RWPE2 (cell line): ENCODE measurements around the gene GPR55.

ENCODE experiments used
- ATAC-seq: fragments of 200-7000 bp; cut with Tn5 transposase; 3 replicates; pipeline ENCODE4 v1.9.1; 2021; ENCODE audit warnings: low read depth
- DNase-seq: peaks from one replicate; pipeline ENCODE4 v3.0.0-alpha.2; 2020; ENCODE audit warnings: low spot score
- H3K27ac ChIP-seq: fragments of 450-650 bp; 2 replicates; pipeline ENCODE4 v1.5.1; 2017; ENCODE audit warnings: mild to moderate bottlenecking; ENCODE audit not compliant: poor library complexity, severe bottlenecking
- H3K27me3 ChIP-seq: fragments of 250-450 bp; sonication (Bioruptor Pico); 2 replicates; pipeline ENCODE4 v1.5.1; 2021; ENCODE audit warnings: mild to moderate bottlenecking, moderate library complexity; ENCODE audit not compliant: insufficient read depth, poor library complexity, severe bottlenecking
- H3K36me3 ChIP-seq: fragments of 250-450 bp; sonication (Bioruptor Pico); 2 replicates; pipeline ENCODE4 v1.5.1; 2020; ENCODE audit warnings: low read depth, mild to moderate bottlenecking, moderate library complexity
- H3K4me1 ChIP-seq: fragments of 250-450 bp; sonication (Bioruptor Pico); 2 replicates; pipeline ENCODE4 v1.5.1; 2021; ENCODE audit warnings: mild to moderate bottlenecking, moderate library complexity; ENCODE audit not compliant: insufficient read depth, poor library complexity, severe bottlenecking
- H3K4me3 ChIP-seq: fragments of 250-450 bp; sonication (Bioruptor Pico); 2 replicates; pipeline ENCODE4 v1.5.1; 2021; ENCODE audit warnings: mild to moderate bottlenecking, moderate library complexity; ENCODE audit not compliant: severe bottlenecking
- H3K9me3 ChIP-seq: fragments of 250-450 bp; sonication (Bioruptor Pico); 2 replicates; pipeline ENCODE4 v1.5.1; 2021; ENCODE audit warnings: mild to moderate bottlenecking, moderate library complexity; ENCODE audit not compliant: severe bottlenecking
- TF ChIP-seq, protein P1 (sequence below): fragments of 450-650 bp; IDR thresholded peaks from one replicate; pipeline ENCODE4 v1.5.1; 2017; ENCODE audit warnings: mild to moderate bottlenecking, moderate library complexity; ENCODE audit not compliant: poor library complexity, severe bottlenecking

Gene GPR55

DNA sequence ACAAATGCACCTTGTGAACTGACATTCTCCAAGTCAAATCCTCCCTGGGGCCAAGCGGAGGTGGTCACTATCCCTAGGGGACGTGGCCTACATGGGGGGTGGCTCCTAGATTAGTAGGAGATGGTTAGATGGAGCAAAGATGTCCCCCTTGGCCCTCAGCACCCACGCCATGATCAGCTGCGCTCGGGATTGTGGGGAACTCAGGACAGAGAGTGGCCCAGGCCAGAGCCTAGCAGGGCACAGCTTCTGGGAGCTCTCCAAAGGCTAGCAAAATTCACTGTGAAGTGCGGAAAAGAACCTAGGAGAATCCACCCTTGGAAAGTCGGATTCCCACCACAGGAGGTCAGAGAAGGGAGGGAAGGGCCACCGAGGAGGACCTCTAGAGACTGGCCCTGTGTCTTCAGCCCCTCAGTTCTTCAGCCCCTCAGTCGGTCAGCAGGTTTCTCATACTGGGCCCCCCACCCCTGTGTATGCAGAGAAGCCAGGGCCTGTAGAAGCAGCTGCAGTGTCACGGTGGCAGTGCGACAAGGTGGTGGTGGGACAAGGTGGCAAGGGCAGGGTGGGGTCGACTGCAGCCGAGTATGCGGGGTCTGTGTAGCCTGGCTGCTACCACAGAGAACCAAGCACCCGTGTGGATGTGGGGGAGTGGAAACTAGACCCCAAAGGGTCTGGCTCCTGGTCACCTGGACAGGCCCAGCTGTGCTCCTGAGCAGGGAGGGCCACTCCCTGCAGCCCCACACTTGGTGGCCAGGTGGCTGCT, 18.4 kb downstream of the GPR55 start:
- H3K27ac ChIP-seq: no peak overlapping the region
- H3K4me1 ChIP-seq: peaks cover 9% of the 10 kb centered on the region
- TF ChIP-seq, protein P1, sequence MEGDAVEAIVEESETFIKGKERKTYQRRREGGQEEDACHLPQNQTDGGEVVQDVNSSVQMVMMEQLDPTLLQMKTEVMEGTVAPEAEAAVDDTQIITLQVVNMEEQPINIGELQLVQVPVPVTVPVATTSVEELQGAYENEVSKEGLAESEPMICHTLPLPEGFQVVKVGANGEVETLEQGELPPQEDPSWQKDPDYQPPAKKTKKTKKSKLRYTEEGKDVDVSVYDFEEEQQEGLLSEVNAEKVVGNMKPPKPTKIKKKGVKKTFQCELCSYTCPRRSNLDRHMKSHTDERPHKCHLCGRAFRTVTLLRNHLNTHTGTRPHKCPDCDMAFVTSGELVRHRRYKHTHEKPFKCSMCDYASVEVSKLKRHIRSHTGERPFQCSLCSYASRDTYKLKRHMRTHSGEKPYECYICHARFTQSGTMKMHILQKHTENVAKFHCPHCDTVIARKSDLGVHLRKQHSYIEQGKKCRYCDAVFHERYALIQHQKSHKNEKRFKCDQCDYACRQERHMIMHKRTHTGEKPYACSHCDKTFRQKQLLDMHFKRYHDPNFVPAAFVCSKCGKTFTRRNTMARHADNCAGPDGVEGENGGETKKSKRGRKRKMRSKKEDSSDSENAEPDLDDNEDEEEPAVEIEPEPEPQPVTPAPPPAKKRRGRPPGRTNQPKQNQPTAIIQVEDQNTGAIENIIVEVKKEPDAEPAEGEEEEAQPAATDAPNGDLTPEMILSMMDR: no peak
- no peaks in the 10 kb centered on the region for H3K27me3 ChIP-seq
- ATAC-seq (no peak), DNase-seq (no peak)
- no peak overlapping the region for H3K4me3 ChIP-seq
- H3K36me3 ChIP-seq: no peaks in the 10 kb centered on the region
- no peaks in the 10 kb centered on the region for H3K9me3 ChIP-seq

DNA sequence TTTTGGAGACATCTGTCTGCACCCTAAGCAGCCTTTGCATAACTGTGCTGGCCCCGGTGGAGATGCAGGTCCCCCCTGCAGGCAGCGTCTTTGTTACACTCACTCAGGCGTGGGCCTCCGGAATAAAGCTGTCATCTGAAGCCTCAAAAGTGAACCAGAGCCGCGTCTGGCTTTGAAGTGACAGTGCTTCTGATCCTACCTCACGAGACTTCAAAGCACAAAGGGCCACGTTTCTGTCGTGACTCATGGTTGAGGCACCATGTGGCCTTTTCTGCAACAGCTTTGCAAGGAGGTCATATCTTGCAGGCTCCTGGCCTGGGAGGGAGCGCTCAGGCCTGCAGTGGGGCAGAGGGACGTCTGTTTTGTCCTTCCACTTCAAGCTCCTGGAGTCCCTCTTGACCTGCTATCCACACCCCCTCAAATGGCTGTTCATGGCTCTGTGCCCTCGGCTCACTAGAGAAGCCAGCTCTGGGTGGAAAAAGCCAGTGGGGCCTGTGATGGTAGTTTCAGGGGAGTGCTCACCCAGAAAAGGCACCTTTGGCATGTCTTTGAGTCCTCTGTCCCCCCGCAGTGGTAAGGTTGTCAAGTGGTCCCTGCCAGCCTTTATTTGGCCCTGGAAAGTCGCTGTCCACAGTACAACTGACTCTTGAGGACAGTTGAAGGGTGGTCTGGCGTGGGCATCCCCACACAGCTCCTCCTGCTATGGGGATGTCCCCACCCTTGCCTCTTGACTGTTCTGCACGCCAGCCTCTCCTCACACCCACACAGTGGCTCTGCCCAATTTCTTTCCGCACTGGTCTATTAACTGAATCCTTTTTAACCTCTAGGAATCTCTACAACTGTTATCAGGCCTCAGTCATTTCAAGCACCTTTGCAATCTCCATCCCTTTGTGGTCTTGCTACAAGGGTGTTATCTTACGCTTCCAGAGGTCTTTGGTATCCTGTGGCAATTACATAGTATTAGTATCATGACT, 19.3 kb downstream of the GPR55 start:
- H3K4me3 ChIP-seq: no peak overlapping the region
- H3K36me3 ChIP-seq: no peaks in the 10 kb centered on the region
- DNase-seq (no peak), ATAC-seq (no peak)
- TF ChIP-seq, protein P1: no peak
- H3K9me3 ChIP-seq: no peaks in the 10 kb centered on the region
- no peak overlapping the region for H3K27ac ChIP-seq
- no peaks in the 10 kb centered on the region for H3K27me3 ChIP-seq
- peaks cover 9% of the 10 kb centered on the region for H3K4me1 ChIP-seq

DNA sequence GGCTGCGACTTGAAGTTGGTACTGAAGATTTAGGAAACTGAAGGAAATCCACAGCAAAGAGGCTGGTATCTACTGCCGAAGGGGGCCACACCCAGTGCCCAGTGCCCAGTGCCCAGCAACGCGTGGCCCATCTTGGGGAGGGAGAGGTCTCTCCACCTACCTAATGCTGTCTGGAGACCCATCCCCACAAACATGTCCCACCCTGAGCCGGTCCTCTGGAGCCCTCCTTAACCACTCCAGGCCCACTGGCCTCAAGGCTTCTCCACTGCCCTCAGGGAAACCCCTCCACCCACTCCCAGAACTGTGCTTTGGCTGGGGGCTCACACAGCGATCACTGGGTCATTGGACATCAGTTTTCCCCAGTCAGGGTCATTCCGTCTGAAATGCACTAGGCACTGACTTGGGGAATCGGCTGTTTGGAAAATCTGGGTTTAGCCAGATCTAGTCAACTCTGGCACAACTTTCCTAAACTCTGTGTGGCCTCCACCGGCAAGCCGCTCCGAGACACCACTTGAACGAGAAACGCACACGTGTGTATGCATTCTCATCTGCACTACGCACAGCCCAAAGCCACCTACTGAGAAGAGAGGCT, 20.1 kb downstream of the GPR55 start:
- no peaks in the 10 kb centered on the region for H3K27me3 ChIP-seq
- H3K4me3 ChIP-seq: no peak overlapping the region
- no peaks in the 10 kb centered on the region for H3K36me3 ChIP-seq

DNA sequence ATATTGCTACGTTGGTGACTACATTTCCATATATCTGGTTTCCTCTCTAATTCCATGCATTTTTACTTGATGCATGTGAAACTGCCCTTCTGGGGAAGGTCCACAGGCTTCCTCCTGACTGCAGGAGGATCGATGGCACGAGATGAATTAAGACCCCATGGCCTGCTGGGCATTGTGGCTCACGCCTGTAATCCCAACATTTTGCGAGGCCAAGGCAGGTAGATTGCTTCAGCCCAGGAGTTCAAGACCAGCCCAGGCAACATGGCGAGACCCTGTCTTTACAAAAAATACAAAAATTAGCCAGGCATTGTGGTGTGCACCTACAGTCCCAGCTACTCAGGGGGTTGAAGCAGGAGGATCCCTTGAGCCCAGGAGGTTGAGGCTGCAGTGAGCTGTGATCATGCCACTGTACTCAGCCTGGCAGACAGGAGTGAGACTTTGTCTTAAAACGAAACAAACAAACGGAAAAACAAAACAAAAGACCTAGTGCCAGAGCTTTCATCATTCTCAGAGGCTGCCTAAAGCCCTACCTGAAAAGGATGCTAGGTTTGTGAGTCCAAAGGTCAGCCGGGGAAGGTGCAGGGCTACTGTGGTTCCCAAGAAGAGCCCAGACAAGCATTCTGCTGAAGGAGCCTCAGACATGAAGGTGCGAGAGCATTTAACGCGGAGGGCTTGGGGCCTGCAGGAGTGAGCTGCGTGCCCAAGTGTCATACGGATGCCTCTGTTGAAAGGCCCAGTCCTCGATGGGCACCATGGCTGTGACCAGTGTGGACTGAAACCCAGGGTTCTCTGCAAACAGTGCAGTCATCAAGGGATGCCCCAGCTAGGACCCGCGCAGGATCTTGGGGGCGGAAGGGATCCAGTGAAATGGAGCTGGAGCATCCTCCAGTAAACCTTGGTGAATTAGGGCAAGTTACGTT, 21.6 kb downstream of the GPR55 start:
- Histone ChIP-seq H3K4me3 (no peak overlapping the region), H3K27ac (no peak overlapping the region), H3K27me3 (no peaks in the 10 kb centered on the region), H3K4me1 (peaks cover 3% of the 10 kb centered on the region), H3K36me3 (no peaks in the 10 kb centered on the region), H3K9me3 (no peaks in the 10 kb centered on the region)
- TF ChIP-seq, protein P1: no peak
- DNase-seq: peak; percentile 19
- ATAC-seq: no peak

More for the DNA sequence above, 20.1 kb downstream of the GPR55 start:
- TF ChIP-seq, protein P1: no peak
- Histone ChIP-seq H3K4me1 (peaks cover 9% of the 10 kb centered on the region), H3K27ac (no peak overlapping the region), H3K9me3 (no peaks in the 10 kb centered on the region)
- no peak for ATAC-seq
- DNase-seq: peak; percentile 23
